Stimulated activated CD4-positive, alpha-beta T cell treated with anti-CD3 and anti-CD28 coated beads, Interleukin-12 subunit alpha, Interleukin-12 subunit beta, amount 100 ng/mL, for 4 hours (primary cell): ENCODE data around the gene OOEP.

ENCODE experiments used
- DNase-seq: peaks from one replicate; pipeline ENCODE4 v3.0.0-alpha.2; 2020

The OOEP gene

GRCh38 chr6:73364121-73364520 is 5.6 kb downstream of the OOEP start:
- no peak for DNase-seq

- no peak for DNase-seq
Measured at GRCh38 chr6:73363537-73363875, 6.2 kb downstream of the OOEP start.

- no peak for DNase-seq
Measured at GRCh38 chr6:73362869-73363536, 6.7 kb downstream of the OOEP start.

GRCh38 chr6:73362358-73362757 is 7.3 kb downstream of the OOEP start, which contains the start of gene KHDC3L:
KHDC3L (plus strand) TSS chr6:73362658; CDS start chr6:73362730, 72 bp downstream.
- no peak for DNase-seq

GRCh38 chr6:73353636-73354593 is 15.8 kb downstream of the OOEP start, which contains the start of gene DPPA5:
DPPA5 (minus strand) TSS chr6:73354276; CDS start chr6:73354225, 51 bp downstream.
- DNase-seq, result no peak

GRCh38 chr6:73349311-73349710 is 20.4 kb downstream of the OOEP start:
- DNase-seq, result no peak

GRCh38 chr6:73348550-73349204 is 21.0 kb downstream of the OOEP start:
- no peak for DNase-seq

GRCh38 chr6:73343164-73343563 is 26.5 kb downstream of the OOEP start:
- no peak for DNase-seq

- DNase-seq, result no peak
Measured at GRCh38 chr6:73342174-73342573, 27.5 kb downstream of the OOEP start.

- no peak for DNase-seq
Measured at GRCh38 chr6:73341335-73341734, 28.4 kb downstream of the OOEP start.

- DNase-seq, result no peak
Measured at GRCh38 chr6:73340048-73340447, 29.6 kb downstream of the OOEP start.

- DNase-seq, result no peak
Measured at GRCh38 chr6:73339340-73339739, 30.4 kb downstream of the OOEP start.

- no peak for DNase-seq
Measured at GRCh38 chr6:73329201-73329600, 40.5 kb downstream of the OOEP start.

- no peak for DNase-seq
Measured at GRCh38 chr6:73328790-73329189, 40.9 kb downstream of the OOEP start.

GRCh38 chr6:73325656-73326055 is 44.0 kb downstream of the OOEP start:
- no peak for DNase-seq

GRCh38 chr6:73323323-73323722 is 46.4 kb downstream of the OOEP start:
- no peak for DNase-seq
